ENCODE results near the gene ACBD6.

GRCh38 chr1:180484490-180484889, 17.9 kb downstream of the ACBD6 start:
- TF ChIP-seq CTCF (IDR thresholded peaks at IDR 0.05; ENCODE audit: low read depth, low read length, missing input control), result no peak
- TF ChIP-seq MAX (IDR thresholded peaks at IDR 0.05), result no peak
- no peak for TF ChIP-seq JUND (IDR thresholded peaks at IDR 0.05)
- TF ChIP-seq SP1 (IDR thresholded peaks at IDR 0.05), result no peak
- no peak for TF ChIP-seq TAF1 (conservative IDR thresholded peaks at IDR 0.05)
- no peak for TF ChIP-seq REST (IDR thresholded peaks at IDR 0.05)
- TF ChIP-seq EGR1 (IDR thresholded peaks at IDR 0.05; ENCODE audit: low read depth in 2 of 2), result no peak
- no peak for TF ChIP-seq GABPA (IDR thresholded peaks at IDR 0.05 in 1 of 2, conservative IDR thresholded peaks at IDR 0.05 in 1 of 2)
- no peak for TF ChIP-seq RAD21 (IDR thresholded peaks at IDR 0.05)
- no peak for TF ChIP-seq ZBTB33 (IDR thresholded peaks at IDR 0.05)
- TF ChIP-seq YY1 (IDR thresholded peaks at IDR 0.05), result no peak
- TF ChIP-seq ATF3 (IDR thresholded peaks at IDR 0.05), result no peak

Measured in liver (tissue), 3 donors.